HL-60 (cell line): ENCODE measurements around the gene PPM1M.

ENCODE experiments used
- CTCF ChIP-seq: IDR thresholded peaks from one replicate; pipeline ENCODE4 v1.5.1; 2011; ENCODE audit warnings: low read length, control low read depth, inconsistent platforms; ENCODE audit not compliant: insufficient read depth
- POLR2AphosphoS5 ChIP-seq: IDR thresholded peaks from 2 replicates; pipeline ENCODE4 v1.6.1; 2012; ENCODE audit warnings: low read depth

- TF ChIP-seq CTCF: no peak
- TF ChIP-seq POLR2AphosphoS5: no peak
These were observed 48.1 kb upstream of the PPM1M start for GRCh38 chr3:52197499-52197841.
